ENCODE data around the gene SERPINB12. TPM values are rescaled to one million over a fixed set of nuclear protein-coding genes. Genes with fewer than 3 reads are reported as not detected.

The SERPINB12 gene
- total and polyA plus RNA-seq, 8 donors: not detected

- no peak for DNase-seq
- Histone ChIP-seq H3K36me3 (no peaks in the 10 kb centered on the region), H3K27me3 (no peaks in the 10 kb centered on the region), H3K27ac (no peak overlapping the region), H3K9me3 (no peaks in the 10 kb centered on the region), H3K4me1 (no peaks in the 10 kb centered on the region), H3K4me3 (no peak overlapping the region)
- intact Hi-C loops (cut with DNase I; ENCODE audit: low total_unique reads): no loop called here
- TF ChIP-seq, protein P1, sequence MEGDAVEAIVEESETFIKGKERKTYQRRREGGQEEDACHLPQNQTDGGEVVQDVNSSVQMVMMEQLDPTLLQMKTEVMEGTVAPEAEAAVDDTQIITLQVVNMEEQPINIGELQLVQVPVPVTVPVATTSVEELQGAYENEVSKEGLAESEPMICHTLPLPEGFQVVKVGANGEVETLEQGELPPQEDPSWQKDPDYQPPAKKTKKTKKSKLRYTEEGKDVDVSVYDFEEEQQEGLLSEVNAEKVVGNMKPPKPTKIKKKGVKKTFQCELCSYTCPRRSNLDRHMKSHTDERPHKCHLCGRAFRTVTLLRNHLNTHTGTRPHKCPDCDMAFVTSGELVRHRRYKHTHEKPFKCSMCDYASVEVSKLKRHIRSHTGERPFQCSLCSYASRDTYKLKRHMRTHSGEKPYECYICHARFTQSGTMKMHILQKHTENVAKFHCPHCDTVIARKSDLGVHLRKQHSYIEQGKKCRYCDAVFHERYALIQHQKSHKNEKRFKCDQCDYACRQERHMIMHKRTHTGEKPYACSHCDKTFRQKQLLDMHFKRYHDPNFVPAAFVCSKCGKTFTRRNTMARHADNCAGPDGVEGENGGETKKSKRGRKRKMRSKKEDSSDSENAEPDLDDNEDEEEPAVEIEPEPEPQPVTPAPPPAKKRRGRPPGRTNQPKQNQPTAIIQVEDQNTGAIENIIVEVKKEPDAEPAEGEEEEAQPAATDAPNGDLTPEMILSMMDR (IDR thresholded peaks at IDR 0.05): no peak
- TF ChIP-seq POLR2AphosphoS5 (IDR thresholded peaks at IDR 0.05): no peak
- no peak for TF ChIP-seq EP300 (IDR thresholded peaks at IDR 0.05)
- TF ChIP-seq POLR2A (IDR thresholded peaks at IDR 0.05): no peak
- WGBS, 5 donors: 44 to 71% (median 59%) methylated on average over 2 of the region's 2 CpGs
These were observed 48.2 kb downstream of the SERPINB12 start for GRCh38 chr18:63590373-63590772.

- Histone ChIP-seq H3K4me3 (no peak overlapping the region), H3K4me1 (no peaks in the 10 kb centered on the region), H3K27ac (no peak overlapping the region), H3K36me3 (no peaks in the 10 kb centered on the region), H3K9me3 (no peaks in the 10 kb centered on the region), H3K27me3 (no peaks in the 10 kb centered on the region)
- no peak for TF ChIP-seq POLR2A (IDR thresholded peaks at IDR 0.05)
- TF ChIP-seq POLR2AphosphoS5 (IDR thresholded peaks at IDR 0.05): no peak
- TF ChIP-seq, protein P1 (IDR thresholded peaks at IDR 0.05): no peak
- no peak for TF ChIP-seq EP300 (IDR thresholded peaks at IDR 0.05)
- no peak for DNase-seq
- intact Hi-C loops (cut with DNase I; ENCODE audit: low total_unique reads): no loop called here
- 80 to 83% (median 81%) methylated on average over 3 of the region's 3 CpGs for WGBS, 5 donors
These were observed 49.0 kb downstream of the SERPINB12 start for GRCh38 chr18:63590966-63591695.

- no peaks in the 10 kb centered on the region for H3K9me3 ChIP-seq
- no peaks in the 10 kb centered on the region for H3K4me1 ChIP-seq
- TF ChIP-seq POLR2AphosphoS5 (IDR thresholded peaks at IDR 0.05) (no peak), POLR2A (IDR thresholded peaks at IDR 0.05) (no peak), EP300 (IDR thresholded peaks at IDR 0.05) (no peak)
- TF ChIP-seq, protein P1 (IDR thresholded peaks at IDR 0.05): no peak
- H3K36me3 ChIP-seq: no peaks in the 10 kb centered on the region
- no peak overlapping the region for H3K4me3 ChIP-seq
- intact Hi-C loops (cut with DNase I; ENCODE audit: low total_unique reads): no loop called here
- WGBS, 5 donors: 71 to 85% (median 75%) methylated on average over 3 of the region's 3 CpGs
- H3K27me3 ChIP-seq: no peaks in the 10 kb centered on the region
- no peak overlapping the region for H3K27ac ChIP-seq
- DNase-seq: no peak
These were observed 49.6 kb downstream of the SERPINB12 start for GRCh38 chr18:63591725-63592124.

DNA sequence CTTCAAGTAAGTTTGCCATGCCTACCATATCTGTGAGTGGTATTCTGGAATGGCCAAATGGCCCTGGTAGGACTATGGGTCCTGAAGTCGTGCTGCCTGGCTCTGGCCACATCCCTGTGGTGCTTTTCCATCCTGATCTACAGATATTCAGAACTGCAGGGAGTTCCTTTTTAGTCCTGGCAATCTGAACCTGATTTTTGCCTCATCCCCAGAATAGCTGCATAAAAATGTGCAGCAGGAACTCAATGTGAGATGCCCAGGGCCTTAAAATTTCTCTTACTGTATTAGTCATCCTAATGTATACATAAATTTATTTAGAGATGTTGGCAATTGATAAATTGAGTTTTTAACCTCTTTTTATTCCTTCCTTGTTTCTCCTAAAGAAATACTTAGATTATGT, 50.3 kb downstream of the SERPINB12 start:
- H3K4me3 ChIP-seq: no peak overlapping the region
- TF ChIP-seq POLR2A (IDR thresholded peaks at IDR 0.05) (no peak), EP300 (IDR thresholded peaks at IDR 0.05) (no peak), POLR2AphosphoS5 (IDR thresholded peaks at IDR 0.05) (no peak)
- TF ChIP-seq, protein P1 (IDR thresholded peaks at IDR 0.05): no peak
- H3K4me1 ChIP-seq: no peaks in the 10 kb centered on the region
- H3K27ac ChIP-seq: no peak overlapping the region
- H3K9me3 ChIP-seq: no peaks in the 10 kb centered on the region
- intact Hi-C loops (cut with DNase I; ENCODE audit: low total_unique reads): no loop called here
- 25 to 74% (median 48%) methylated on average over 1 of the region's 1 CpG for WGBS, 5 donors
- H3K27me3 ChIP-seq: no peaks in the 10 kb centered on the region
- no peaks in the 10 kb centered on the region for H3K36me3 ChIP-seq
- no peak for DNase-seq

All from stomach (tissue), 9 donors.